22Rv1 (cell line): Measurements from ENCODE around the gene ZNF367.
"Not testable (repeated sequence)": the region's sequence is repeated elsewhere in the genome, so short reads cannot be mapped to it uniquely, and the experiment has no call there.

Experiments
- H3K27ac ChIP-seq: fragments of 450-650 bp; 2 replicates; pipeline ENCODE4 v1.5.1; 2017
- CTCF ChIP-seq: fragments of 450-650 bp; IDR thresholded peaks from 2 replicates; pipeline ENCODE4 v1.5.1; 2017; ENCODE audit warnings: mild to moderate bottlenecking
- ZFX ChIP-seq: fragments of 450-650 bp; IDR thresholded peaks from 2 replicates; pipeline ENCODE4 v1.6.1; 2017; ENCODE audit warnings: antibody characterized with exemption, borderline replicate concordance

ZNF367 gene

GRCh38 chr9:96376891-96377874, 41.0 kb downstream of the ZNF367 start:
- no peak overlapping the region for H3K27ac ChIP-seq
- TF ChIP-seq ZFX, result no peak
- TF ChIP-seq CTCF, result no peak

GRCh38 chr9:96375507-96375906, 42.7 kb downstream of the ZNF367 start:
- H3K27ac ChIP-seq, result not testable (repeated sequence)

- H3K27ac ChIP-seq, result no peak overlapping the region
- TF ChIP-seq CTCF (no peak), ZFX (no peak)
Observed at GRCh38 chr9:96367943-96368342, 50.2 kb downstream of the ZNF367 start.

GRCh38 chr9:96363175-96363967, 54.8 kb downstream of the ZNF367 start:
- no peak for TF ChIP-seq CTCF
- no peak for TF ChIP-seq ZFX
- no peak overlapping the region for H3K27ac ChIP-seq

GRCh38 chr9:96362119-96362518, 56.1 kb downstream of the ZNF367 start:
- H3K27ac ChIP-seq, result not testable (repeated sequence)

GRCh38 chr9:96361668-96362067, 56.5 kb downstream of the ZNF367 start:
- TF ChIP-seq ZFX, result no peak
- TF ChIP-seq CTCF, result no peak
- H3K27ac ChIP-seq, result no peak overlapping the region

GRCh38 chr9:96360976-96361375, 57.2 kb downstream of the ZNF367 start:
- H3K27ac ChIP-seq, result no peak overlapping the region
- no peak for TF ChIP-seq ZFX
- TF ChIP-seq CTCF, result no peak

GRCh38 chr9:96360523-96360922, 57.6 kb downstream of the ZNF367 start:
- H3K27ac ChIP-seq, result not testable (repeated sequence)
